AG10803 (cell line): ENCODE data around the gene TDRD7.
A peak's percentile ranks its signal among the peaks of the same experiment; 100 is the strongest.

Source experiments
- DNase-seq: peaks from one replicate; pipeline ENCODE4 v3.0.0; 2010; ENCODE audit warnings: low read depth
- H3K4me3 ChIP-seq: 2 replicates; pipeline ENCODE4 v1.5.1; 2011; ENCODE audit warnings: mild to moderate bottlenecking, low read length, control low read depth
- CTCF ChIP-seq: conservative IDR thresholded peaks from 2 replicates; pipeline ENCODE4 v1.5.1; 2011; ENCODE audit warnings: mild to moderate bottlenecking, low read length, control low read depth, inconsistent platforms

Gene TDRD7

GRCh38 chr9:97478301-97478981 is 66.5 kb downstream of the TDRD7 start:
- DNase-seq, result no peak
- no peak for TF ChIP-seq CTCF
- H3K4me3 ChIP-seq, result no peak overlapping the region

- TF ChIP-seq CTCF, result no peak
- peak; percentile 65 for DNase-seq
- H3K4me3 ChIP-seq, result no peak overlapping the region
Measured at GRCh38 chr9:97479496-97480159, 67.7 kb downstream of the TDRD7 start.

- TF ChIP-seq CTCF, result no peak
- no peak overlapping the region for H3K4me3 ChIP-seq
- DNase-seq, result peak; percentile 22
Measured at GRCh38 chr9:97480174-97480573, 68.3 kb downstream of the TDRD7 start.

- no peak overlapping the region for H3K4me3 ChIP-seq
- TF ChIP-seq CTCF, result no peak
- DNase-seq, result peak; percentile 77
Measured at GRCh38 chr9:97480749-97481148, 68.9 kb downstream of the TDRD7 start.

GRCh38 chr9:97484134-97484533 is 72.2 kb downstream of the TDRD7 start:
- no peak for TF ChIP-seq CTCF
- no peak for DNase-seq
- no peak overlapping the region for H3K4me3 ChIP-seq

- no peak for DNase-seq
- H3K4me3 ChIP-seq, result no peak overlapping the region
- peak; percentile 30 for TF ChIP-seq CTCF
Measured at GRCh38 chr9:97487107-97487506, 75.2 kb downstream of the TDRD7 start.

GRCh38 chr9:97487861-97488260 is 76.0 kb downstream of the TDRD7 start:
- DNase-seq, result no peak
- no peak for TF ChIP-seq CTCF
- H3K4me3 ChIP-seq, result no peak overlapping the region
